ENCODE results near the gene PPP1R3E. TPM values are rescaled to one million over a fixed set of nuclear protein-coding genes. Genes with fewer than 3 reads are reported as not detected.

PPP1R3E gene
- total RNA-seq, 5 donors from 2014 or later (not counting 1 experiment from before 2014, with no cell fraction given), result 40.8 to 72.6 (median 68.2) TPM

- peaks cover 9 to 28% of the 10 kb centered on the region in 2 experiments for H3K4me1 ChIP-seq (ENCODE audit: control insufficient read depth in 1 of 2, extremely low read depth in 1 of 2, insufficient read depth in 2 of 2, low read length in 2 of 2)
- H3K27me3 ChIP-seq (replicated peaks in 1 of 2; ENCODE audit: control insufficient read depth in 2 of 2, extremely low read depth in 1 of 2, insufficient read depth in 2 of 2, low read length in 1 of 2), result no peaks in the 10 kb centered on the region
- peak overlapping the region; percentile 92 for H3K27ac ChIP-seq (ENCODE audit: low read length)
- ATAC-seq (replicated peaks in 1 of 4) (no peak), DNase-seq (no peak)
- peaks cover 0 to 4% of the 10 kb centered on the region in 2 donors for H3K27me3 Mint-ChIP-seq
- CTCF ChIA-PET, result interaction anchor here (0.7 to 6.3 kb wide), 11 partner anchors 9 to 786 kb away, joined by 3 to 93 read pairs (median 5); partner anchors contain the start of genes HOMEZ (in 1 of the 2) and PABPN1 (in 1 of the 2)
- peak overlapping the region; percentile 74 to 81 for H3K4me3 ChIP-seq (ENCODE audit: control insufficient read depth in 1 of 2, extremely low read depth in 1 of 2, low read length in 1 of 2)
- no peaks in the 10 kb centered on the region for H3K9me3 Mint-ChIP-seq
- H3K9me3 ChIP-seq, result no peaks in the 10 kb centered on the region
- H3K36me3 ChIP-seq (ENCODE audit: control insufficient read depth in 2 of 2, extremely low read depth in 1 of 2, insufficient read depth in 1 of 2, low read length in 1 of 2), result peaks cover 0 to 16% of the 10 kb centered on the region in 2 donors
- H3K36me3 Mint-ChIP-seq, result peaks cover 11% of the 10 kb centered on the region
- H3K27ac Mint-ChIP-seq, result peak overlapping the region; percentile 93 to 94
- WGBS (ENCODE audit: insufficient coverage), result 83% methylated on average over 2 of the region's 10 CpGs
- POLR2A ChIA-PET, result interaction anchor here (0.6 to 1.2 kb wide), 4 partner anchors 14 to 205 kb away, joined by 3 to 15 read pairs (median 4); partner anchors contain the start of genes ACIN1 (in 1 of the 2) and PABPN1 (in 1 of the 2)
- peak overlapping the region; percentile 85 to 100 (median 87) for H3K4me3 Mint-ChIP-seq
- H3K4me1 Mint-ChIP-seq, result peaks cover 19 to 37% (median 34%) of the 10 kb centered on the region in 3 donors
Observed at GRCh38 chr14:23299986-23300686, 2.5 kb downstream of the PPP1R3E start.

- no CpG with 5 or more reads among the region's 2 CpGs for WGBS (ENCODE audit: insufficient coverage)
- H3K4me3 Mint-ChIP-seq, result peak overlapping the region in 2 of 3 donors; percentile 85 to 100
- no peaks in the 10 kb centered on the region for H3K9me3 Mint-ChIP-seq
- H3K27ac Mint-ChIP-seq, result peak overlapping the region in 1 of 2 donors; percentile 94
- ChIA-PET CTCF (interaction anchor here in 1 of 2 donors (0.7 to 6.3 kb wide), 6 partner anchors 8 to 786 kb away, joined by 4 to 93 read pairs (median 8); partner anchors contain the start of genes HOMEZ and PABPN1), POLR2A (no interaction called here)
- Histone ChIP-seq H3K36me3 (ENCODE audit: control insufficient read depth in 2 of 2, extremely low read depth in 1 of 2, insufficient read depth in 1 of 2, low read length in 1 of 2) (peaks cover 0 to 16% of the 10 kb centered on the region in 2 donors), H3K4me1 (ENCODE audit: control insufficient read depth in 1 of 2, extremely low read depth in 1 of 2, insufficient read depth in 2 of 2, low read length in 2 of 2) (peaks cover 9 to 36% of the 10 kb centered on the region in 2 experiments), H3K4me3 (ENCODE audit: control insufficient read depth in 1 of 2, extremely low read depth in 1 of 2, low read length in 1 of 2) (no peak overlapping the region), H3K9me3 (no peaks in the 10 kb centered on the region), H3K27me3 (replicated peaks in 1 of 2; ENCODE audit: control insufficient read depth in 2 of 2, extremely low read depth in 1 of 2, insufficient read depth in 2 of 2, low read length in 1 of 2) (no peaks in the 10 kb centered on the region), H3K27ac (ENCODE audit: low read length) (no peak overlapping the region)
- peaks cover 11% of the 10 kb centered on the region for H3K36me3 Mint-ChIP-seq
- no peak for ATAC-seq (replicated peaks in 1 of 4)
- H3K27me3 Mint-ChIP-seq, result no peaks in the 10 kb centered on the region
- peak in 3 of 35 experiments; percentile 8 to 65 (median 23) for DNase-seq
- H3K4me1 Mint-ChIP-seq, result peaks cover 27 to 44% (median 40%) of the 10 kb centered on the region in 3 donors
Observed at GRCh38 chr14:23299211-23299957, 3.3 kb downstream of the PPP1R3E start.

- H3K4me3 Mint-ChIP-seq, result no peak overlapping the region
- WGBS (ENCODE audit: insufficient coverage), result 99% methylated on average over 7 of the region's 7 CpGs
- ChIA-PET POLR2A (no interaction called here), CTCF (interaction anchor here (0.5 to 1.7 kb wide), 6 partner anchors 11 to 475 kb away, joined by 3 to 6 read pairs (median 3); no protein-coding TSS in a partner anchor)
- no peak for ATAC-seq (replicated peaks in 1 of 4)
- peaks cover 28 to 40% (median 39%) of the 10 kb centered on the region in 3 donors for H3K4me1 Mint-ChIP-seq
- DNase-seq, result no peak
- peaks cover 11% of the 10 kb centered on the region for H3K36me3 Mint-ChIP-seq
- Histone ChIP-seq H3K9me3 (no peaks in the 10 kb centered on the region), H3K4me3 (ENCODE audit: control insufficient read depth in 1 of 2, extremely low read depth in 1 of 2, low read length in 1 of 2) (no peak overlapping the region), H3K27ac (ENCODE audit: low read length) (no peak overlapping the region), H3K27me3 (replicated peaks in 1 of 2; ENCODE audit: control insufficient read depth in 2 of 2, extremely low read depth in 1 of 2, insufficient read depth in 2 of 2, low read length in 1 of 2) (no peaks in the 10 kb centered on the region), H3K36me3 (ENCODE audit: control insufficient read depth in 2 of 2, extremely low read depth in 1 of 2, insufficient read depth in 1 of 2, low read length in 1 of 2) (peaks cover 0 to 16% of the 10 kb centered on the region in 2 donors), H3K4me1 (ENCODE audit: control insufficient read depth in 1 of 2, extremely low read depth in 1 of 2, insufficient read depth in 2 of 2, low read length in 2 of 2) (peaks cover 9 to 30% of the 10 kb centered on the region in 2 experiments)
- H3K9me3 Mint-ChIP-seq, result no peaks in the 10 kb centered on the region
- H3K27ac Mint-ChIP-seq, result peak overlapping the region in 1 of 2 donors; percentile 52
- H3K27me3 Mint-ChIP-seq, result peaks cover 0 to 2% of the 10 kb centered on the region in 2 donors
Observed at GRCh38 chr14:23297611-23298277, 4.9 kb downstream of the PPP1R3E start.

- Histone ChIP-seq H3K4me3 (ENCODE audit: control insufficient read depth in 1 of 2, extremely low read depth in 1 of 2, low read length in 1 of 2) (no peak overlapping the region), H3K27ac (ENCODE audit: low read length) (no peak overlapping the region), H3K9me3 (no peaks in the 10 kb centered on the region), H3K27me3 (replicated peaks in 1 of 2; ENCODE audit: control insufficient read depth in 2 of 2, extremely low read depth in 1 of 2, insufficient read depth in 2 of 2, low read length in 1 of 2) (no peaks in the 10 kb centered on the region), H3K4me1 (ENCODE audit: control insufficient read depth in 1 of 2, extremely low read depth in 1 of 2, insufficient read depth in 2 of 2, low read length in 2 of 2) (peaks cover 9 to 27% of the 10 kb centered on the region in 2 experiments), H3K36me3 (ENCODE audit: control insufficient read depth in 2 of 2, extremely low read depth in 1 of 2, insufficient read depth in 1 of 2, low read length in 1 of 2) (peaks cover 0 to 16% of the 10 kb centered on the region in 2 donors)
- ChIA-PET POLR2A (no interaction called here), CTCF (interaction anchor here (0.5 to 1.7 kb wide), 5 partner anchors 11 to 474 kb away, joined by 3 to 6 read pairs (median 3); partner anchors contain the start of gene PABPN1 (in 1 of the 2))
- no peak for DNase-seq
- no peak for ATAC-seq (replicated peaks in 1 of 4)
- Mint-ChIP-seq H3K36me3 (peaks cover 11% of the 10 kb centered on the region), H3K4me1 (peaks cover 28 to 40% (median 36%) of the 10 kb centered on the region in 3 donors), H3K4me3 (no peak overlapping the region), H3K27ac (no peak overlapping the region), H3K27me3 (peaks cover 0 to 2% of the 10 kb centered on the region in 2 donors), H3K9me3 (no peaks in the 10 kb centered on the region)
- WGBS (ENCODE audit: insufficient coverage), result 99% methylated on average over 5 of the region's 7 CpGs
Observed at GRCh38 chr14:23297096-23297495, 5.6 kb downstream of the PPP1R3E start.

- Histone ChIP-seq H3K27ac (ENCODE audit: low read length) (no peak overlapping the region), H3K27me3 (replicated peaks in 1 of 2; ENCODE audit: control insufficient read depth in 2 of 2, extremely low read depth in 1 of 2, insufficient read depth in 2 of 2, low read length in 1 of 2) (no peaks in the 10 kb centered on the region), H3K36me3 (ENCODE audit: control insufficient read depth in 2 of 2, extremely low read depth in 1 of 2, insufficient read depth in 1 of 2, low read length in 1 of 2) (peaks cover 0 to 16% of the 10 kb centered on the region in 2 donors), H3K4me3 (ENCODE audit: control insufficient read depth in 1 of 2, extremely low read depth in 1 of 2, low read length in 1 of 2) (no peak overlapping the region), H3K9me3 (no peaks in the 10 kb centered on the region), H3K4me1 (ENCODE audit: control insufficient read depth in 1 of 2, extremely low read depth in 1 of 2, insufficient read depth in 2 of 2, low read length in 2 of 2) (peaks cover 9 to 23% of the 10 kb centered on the region in 2 experiments)
- H3K9me3 Mint-ChIP-seq, result no peaks in the 10 kb centered on the region
- peaks cover 0 to 2% of the 10 kb centered on the region in 2 donors for H3K27me3 Mint-ChIP-seq
- CTCF ChIA-PET, result interaction anchor here (0.6 to 1.7 kb wide), 5 partner anchors 10 to 228 kb away, joined by 3 to 6 read pairs (median 3); partner anchors contain the start of gene PABPN1 (in 1 of the 2)
- peaks cover 11% of the 10 kb centered on the region for H3K36me3 Mint-ChIP-seq
- H3K27ac Mint-ChIP-seq, result no peak overlapping the region
- no peak overlapping the region for H3K4me3 Mint-ChIP-seq
- POLR2A ChIA-PET, result no interaction called here
- no peak for DNase-seq
- WGBS (ENCODE audit: insufficient coverage), result 100% methylated on average over 4 of the region's 7 CpGs
- ATAC-seq (replicated peaks in 1 of 4), result no peak
- H3K4me1 Mint-ChIP-seq, result peaks cover 28 to 40% (median 34%) of the 10 kb centered on the region in 3 donors
Observed at GRCh38 chr14:23296012-23296777, 6.5 kb downstream of the PPP1R3E start.
